Right cardiac atrium (tissue), 5 donors: ENCODE data around the gene TUBB8B. TPM values are rescaled to one million over a fixed set of nuclear protein-coding genes. Genes with fewer than 3 reads are reported as not detected.
A peak's percentile ranks its signal among the peaks of the same experiment; 100 is the strongest.
"Not testable (repeated sequence)": the region's sequence is repeated elsewhere in the genome, so short reads cannot be mapped to it uniquely, and the experiment has no call there.

Experiments used
- ATAC-seq, 2 donors: fragments of 200-7000 bp; cut with Tn5 transposase; one replicate each; pipeline versions ENCODE4 v1.8.0 to v1.9.1; 2020; ENCODE audit warnings: moderate library complexity in 2 of 2, mild to moderate bottlenecking in 1 of 2
- DNase-seq, 3 donors: peaks; one replicate each; pipeline ENCODE4 v3.0.0-alpha.2; 2020
- H3K27ac ChIP-seq: one replicate; pipeline ENCODE4 v1.5.1; 2013; ENCODE audit warnings: mild to moderate bottlenecking, low read length, control low read depth, moderate library complexity
- H3K27me3 ChIP-seq: one replicate; pipeline ENCODE4 v1.6.1; 2013; ENCODE audit not compliant: control insufficient read depth, insufficient read depth
- H3K4me1 ChIP-seq: one replicate; pipeline ENCODE4 v1.6.1; 2013; ENCODE audit warnings: low read length; ENCODE audit not compliant: control insufficient read depth, insufficient read depth
- H3K4me3 ChIP-seq: one replicate; pipeline ENCODE4 v1.5.1; 2013; ENCODE audit warnings: low read length, control low read depth
- H3K9me3 ChIP-seq: one replicate; pipeline ENCODE4 v1.6.1; 2013; ENCODE audit warnings: low read length; ENCODE audit not compliant: control insufficient read depth
- WGBS: extraction: QIAGEN DNeasy Blood & Tissue Kit; methylation state at CpG from one replicate; pipeline ENCODE4 v1.1.7; 2013; 5-methylcytosine and 5-hydroxymethylcytosine counted together
- intact Hi-C, 4 donors: fragments of 100-400 bp; cut with DNase I; formaldehyde crosslinking; loops; one replicate each; pipeline versions ENCODE4 v1.11.0 to v1.14.0; 2022 to 2023
- long read RNA-seq, 4 donors: library from polyadenylated mRNA; unstranded; transcript quantifications; one replicate each; pipeline ENCODE4 v2.0.0, GENCODE V29; 2020 to 2021
- polyA plus RNA-seq: library from polyadenylated mRNA; stranded (reverse); fragments of 200-250 nt; gene quantifications from one replicate; pipeline ENCODE4 v1.2.3, GENCODE V29; 2013
- total RNA-seq, 4 donors: library from RNA; stranded (reverse); fragmentation: NEBNext Ultra II Directional; extraction: Animal tissue kit (Norgen Biotek cat#: 25700); gene quantifications; one replicate each; pipeline ENCODE4 v1.2.1, GENCODE V29; 2021
- donor health status: healthy with polysubstance abuse.
- donor health status: DM: no; HTN: yes; CAD: no.
- donor health status: DM: no; HTN: no; CAD: no.
- donor health status: DM: no; HTN: yes; CAD: no; lungs with severe emphysema.
- donor health status: DM: yes; HTN: yes; CAD: no.

Gene TUBB8B
- total RNA-seq (not detected), polyA plus RNA-seq (not detected)
- long read RNA-seq, donor 1, result 0 reads
- long read RNA-seq, donor 2, result 0 reads
- long read RNA-seq, donor 3, result 0 reads
- long read RNA-seq, donor 4, result 0 reads

GRCh38 chr18:49176-49665 lies at the start of gene TUBB8B:
Gene TUBB8B (minus strand): TSS chr18:49615. CDS start chr18:49557, 58 bp downstream.
- H3K4me1 ChIP-seq, intact Hi-C loops, ATAC-seq, H3K4me3 ChIP-seq, H3K9me3 ChIP-seq, H3K27ac ChIP-seq, H3K27me3 ChIP-seq: not testable (repeated sequence)
- DNase-seq, result peak in 1 of 3 donors; percentile 50
- 83% methylated on average over 27 of the region's 37 CpGs for WGBS

DNA sequence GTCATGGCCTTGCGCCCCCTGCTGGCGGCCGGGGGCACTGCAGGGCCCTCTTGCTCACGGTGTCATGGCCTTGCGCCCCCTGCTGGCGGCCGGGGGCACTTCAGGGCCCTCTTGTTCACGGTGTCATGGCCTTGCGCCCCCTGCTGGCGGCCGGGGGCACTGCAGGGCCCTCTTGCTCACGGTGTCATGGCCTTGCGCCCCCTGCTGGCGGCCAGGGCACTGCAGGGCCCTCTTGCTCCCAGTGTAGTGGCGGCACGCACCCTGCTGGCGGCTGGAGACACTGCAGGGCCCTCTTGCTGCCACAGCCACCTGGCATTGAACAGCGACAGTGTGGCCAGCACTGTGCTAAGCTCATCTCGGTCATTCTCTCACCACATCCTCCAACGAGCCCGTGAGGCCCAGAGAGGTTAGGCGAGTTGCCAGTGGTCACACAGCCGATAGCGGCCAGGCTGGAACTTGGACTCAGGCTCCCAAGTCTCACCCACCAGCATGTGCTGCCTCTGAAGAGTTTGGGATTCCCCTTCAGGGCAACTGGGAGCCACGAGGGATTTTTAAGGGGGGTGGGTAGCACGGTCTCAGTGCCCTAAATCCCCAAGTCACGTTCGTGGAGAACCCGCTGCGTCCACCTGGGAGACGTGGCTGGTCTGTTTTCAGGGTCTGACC lies 48.0 kb upstream of the TUBB8B start:
- 79% methylated on average over 20 of the region's 31 CpGs for WGBS
- DNase-seq, H3K9me3 ChIP-seq, H3K27ac ChIP-seq, ATAC-seq, H3K4me1 ChIP-seq, H3K27me3 ChIP-seq, H3K4me3 ChIP-seq, intact Hi-C loops: not testable (repeated sequence)

DNA sequence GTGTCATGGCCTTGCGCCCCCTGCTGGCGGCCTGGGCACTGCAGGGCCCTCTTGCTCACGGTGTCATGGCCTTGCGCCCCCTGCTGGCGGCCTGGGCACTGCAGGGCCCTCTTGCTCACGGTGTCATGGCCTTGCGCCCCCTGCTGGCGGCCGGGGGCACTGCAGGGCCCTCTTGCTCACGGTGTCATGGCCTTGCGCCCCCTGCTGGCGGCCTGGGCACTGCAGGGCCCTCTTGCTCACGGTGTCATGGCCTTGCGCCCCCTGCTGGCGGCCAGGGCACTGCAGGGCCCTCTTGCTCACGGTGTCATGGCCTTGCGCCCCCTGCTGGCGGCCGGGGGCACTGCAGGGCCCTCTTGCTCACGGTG lies 47.3 kb upstream of the TUBB8B start:
- ATAC-seq, H3K9me3 ChIP-seq, H3K27me3 ChIP-seq, intact Hi-C loops, H3K4me1 ChIP-seq, DNase-seq, H3K27ac ChIP-seq, H3K4me3 ChIP-seq: not testable (repeated sequence)
- 66% methylated on average over 12 of the region's 20 CpGs for WGBS

GRCh38 chr18:96101-96766 lies 46.8 kb upstream of the TUBB8B start:
- H3K9me3 ChIP-seq, H3K27ac ChIP-seq, H3K4me1 ChIP-seq, H3K4me3 ChIP-seq, ATAC-seq, H3K27me3 ChIP-seq, intact Hi-C loops, DNase-seq: not testable (repeated sequence)
- WGBS, result 81% methylated on average over 16 of the region's 37 CpGs

- H3K4me1 ChIP-seq, intact Hi-C loops, H3K27ac ChIP-seq, H3K4me3 ChIP-seq, H3K9me3 ChIP-seq, DNase-seq, H3K27me3 ChIP-seq: not testable (repeated sequence)
- ATAC-seq, result peak in 1 of 2 donors; percentile 48
- WGBS, result 91% methylated on average over 18 of the region's 18 CpGs
These were observed 46.2 kb upstream of the TUBB8B start for GRCh38 chr18:95580-95979.

GRCh38 chr18:93897-94408 lies 44.5 kb upstream of the TUBB8B start:
- H3K9me3 ChIP-seq, H3K4me3 ChIP-seq, DNase-seq, ATAC-seq, intact Hi-C loops, H3K27ac ChIP-seq, H3K27me3 ChIP-seq, H3K4me1 ChIP-seq: not testable (repeated sequence)
- 71% methylated on average over 6 of the region's 6 CpGs for WGBS

GRCh38 chr18:91561-91960 lies 42.1 kb upstream of the TUBB8B start:
- WGBS, result 100% methylated on average over 1 of the region's 1 CpG
- H3K27me3 ChIP-seq, ATAC-seq, H3K4me3 ChIP-seq, H3K4me1 ChIP-seq, H3K9me3 ChIP-seq, H3K27ac ChIP-seq, DNase-seq, intact Hi-C loops: not testable (repeated sequence)

GRCh38 chr18:90396-91193 lies 41.2 kb upstream of the TUBB8B start:
- H3K27ac ChIP-seq, DNase-seq, H3K9me3 ChIP-seq, H3K27me3 ChIP-seq, H3K4me3 ChIP-seq, ATAC-seq, intact Hi-C loops, H3K4me1 ChIP-seq: not testable (repeated sequence)
- 69% methylated on average over 17 of the region's 17 CpGs for WGBS

GRCh38 chr18:89124-89523 lies 39.7 kb upstream of the TUBB8B start:
- intact Hi-C loops, H3K27ac ChIP-seq, DNase-seq, H3K4me1 ChIP-seq, H3K27me3 ChIP-seq, ATAC-seq, H3K4me3 ChIP-seq, H3K9me3 ChIP-seq: not testable (repeated sequence)
- 55% methylated on average over 6 of the region's 6 CpGs for WGBS

DNA sequence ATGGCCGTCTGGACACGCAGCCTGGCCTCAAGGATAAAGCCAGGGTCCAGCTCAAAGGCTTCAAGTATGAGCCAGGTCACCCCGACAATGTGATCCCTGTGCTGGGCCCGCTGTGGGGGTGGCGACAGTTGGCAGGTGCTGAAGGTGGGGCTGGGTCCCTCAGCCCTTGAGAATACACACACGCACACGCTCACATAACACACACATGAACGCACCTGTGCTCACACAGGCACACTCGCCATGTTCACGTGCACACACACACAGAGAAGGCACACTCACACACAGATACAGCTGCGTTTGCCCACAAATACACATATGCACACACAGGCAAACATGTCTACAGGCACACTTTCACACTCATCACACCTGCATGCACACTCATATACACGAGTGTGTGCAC lies 35.4 kb upstream of the TUBB8B start:
- H3K27ac ChIP-seq, intact Hi-C loops, H3K4me1 ChIP-seq, H3K4me3 ChIP-seq, ATAC-seq, H3K9me3 ChIP-seq, H3K27me3 ChIP-seq: not testable (repeated sequence)
- WGBS, result 80% methylated on average over 12 of the region's 12 CpGs
- DNase-seq, result peak in 1 of 3 donors; percentile 17
